Parathyroid adenoma (tissue), 2 donors: ENCODE measurements around the gene KRT3.

ENCODE experiments used
- H2AFZ ChIP-seq: fragments of 300-600 bp; sonication (generic); one replicate; pipeline ENCODE4 v1.7.0; 2017; ENCODE audit warnings: antibody characterized with exemption, mild to moderate bottlenecking
- H3K27ac ChIP-seq: fragments of 300-600 bp; sonication (generic); one replicate; pipeline ENCODE4 v1.7.0; 2017
- H3K27me3 ChIP-seq: fragments of 300-600 bp; sonication (generic); one replicate; pipeline ENCODE4 v1.7.0; 2017; ENCODE audit warnings: low read length; ENCODE audit not compliant: control insufficient read depth, insufficient read depth
- H3K36me3 ChIP-seq: fragments of 300-600 bp; sonication (generic); one replicate; pipeline ENCODE4 v1.7.0; 2017; ENCODE audit warnings: low read length; ENCODE audit not compliant: control insufficient read depth, insufficient read depth
- H3K4me1 ChIP-seq: fragments of 300-600 bp; sonication (generic); one replicate; pipeline ENCODE4 v1.7.0; 2017; ENCODE audit warnings: control low read depth
- H3K4me2 ChIP-seq: fragments of 300-600 bp; sonication (generic); one replicate; pipeline ENCODE4 v1.7.0; 2017; ENCODE audit warnings: low read length
- H3K4me3 ChIP-seq: fragments of 300-600 bp; sonication (generic); one replicate; pipeline ENCODE4 v1.7.0; 2017; ENCODE audit warnings: low read depth, low read length
- H3K79me2 ChIP-seq: fragments of 300-600 bp; sonication (generic); one replicate; pipeline ENCODE4 v1.7.0; 2017; ENCODE audit warnings: control low read depth
- H3K9ac ChIP-seq: fragments of 300-600 bp; sonication (generic); one replicate; pipeline ENCODE4 v1.7.0; 2017; ENCODE audit warnings: mild to moderate bottlenecking
- H3K9me3 ChIP-seq: fragments of 300-600 bp; sonication (generic); one replicate; pipeline ENCODE4 v1.7.0; 2017; ENCODE audit warnings: low read length; ENCODE audit not compliant: control insufficient read depth
- TF ChIP-seq, protein P1 (sequence below): fragments of 300-600 bp; sonication (generic); IDR thresholded peaks from one replicate; pipeline ENCODE4 v1.7.0; 2017; ENCODE audit warnings: antibody characterized with exemption, mild to moderate bottlenecking
- donor health status: primary hyperparathyroidism.

KRT3 gene

DNA sequence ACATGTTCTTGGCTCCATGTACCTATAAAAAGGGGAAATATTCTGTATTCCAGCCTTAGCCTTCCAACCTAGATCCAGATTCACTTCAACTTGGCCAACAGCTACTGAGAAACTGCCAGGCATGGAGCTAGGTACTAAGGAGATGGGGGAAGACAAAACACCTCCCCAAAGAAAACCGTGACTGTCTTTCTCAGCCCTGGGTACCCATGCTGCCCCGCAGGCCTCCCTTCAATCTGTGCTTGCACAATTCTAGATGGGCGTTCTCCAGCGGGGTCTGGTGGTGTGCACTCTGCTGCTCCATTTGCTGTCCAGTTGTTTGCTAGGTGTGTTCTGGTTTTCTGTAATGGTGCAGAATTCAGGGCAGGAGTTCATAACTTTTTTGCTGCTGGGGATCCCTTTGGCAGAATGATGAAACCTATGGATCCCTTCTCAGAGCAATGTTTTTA, 18.8 kb upstream of the KRT3 start:
- TF ChIP-seq, protein P1, sequence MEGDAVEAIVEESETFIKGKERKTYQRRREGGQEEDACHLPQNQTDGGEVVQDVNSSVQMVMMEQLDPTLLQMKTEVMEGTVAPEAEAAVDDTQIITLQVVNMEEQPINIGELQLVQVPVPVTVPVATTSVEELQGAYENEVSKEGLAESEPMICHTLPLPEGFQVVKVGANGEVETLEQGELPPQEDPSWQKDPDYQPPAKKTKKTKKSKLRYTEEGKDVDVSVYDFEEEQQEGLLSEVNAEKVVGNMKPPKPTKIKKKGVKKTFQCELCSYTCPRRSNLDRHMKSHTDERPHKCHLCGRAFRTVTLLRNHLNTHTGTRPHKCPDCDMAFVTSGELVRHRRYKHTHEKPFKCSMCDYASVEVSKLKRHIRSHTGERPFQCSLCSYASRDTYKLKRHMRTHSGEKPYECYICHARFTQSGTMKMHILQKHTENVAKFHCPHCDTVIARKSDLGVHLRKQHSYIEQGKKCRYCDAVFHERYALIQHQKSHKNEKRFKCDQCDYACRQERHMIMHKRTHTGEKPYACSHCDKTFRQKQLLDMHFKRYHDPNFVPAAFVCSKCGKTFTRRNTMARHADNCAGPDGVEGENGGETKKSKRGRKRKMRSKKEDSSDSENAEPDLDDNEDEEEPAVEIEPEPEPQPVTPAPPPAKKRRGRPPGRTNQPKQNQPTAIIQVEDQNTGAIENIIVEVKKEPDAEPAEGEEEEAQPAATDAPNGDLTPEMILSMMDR: no peak
- Histone ChIP-seq H3K27me3 (no peaks in the 10 kb centered on the region), H3K4me2 (no peak overlapping the region), H3K4me1 (peaks cover 9% of the 10 kb centered on the region), H3K27ac (no peak overlapping the region), H3K9ac (no peak overlapping the region), H3K9me3 (no peaks in the 10 kb centered on the region), H2AFZ (no peak overlapping the region), H3K4me3 (no peak overlapping the region), H3K79me2 (no peaks in the 10 kb centered on the region), H3K36me3 (no peaks in the 10 kb centered on the region)

DNA sequence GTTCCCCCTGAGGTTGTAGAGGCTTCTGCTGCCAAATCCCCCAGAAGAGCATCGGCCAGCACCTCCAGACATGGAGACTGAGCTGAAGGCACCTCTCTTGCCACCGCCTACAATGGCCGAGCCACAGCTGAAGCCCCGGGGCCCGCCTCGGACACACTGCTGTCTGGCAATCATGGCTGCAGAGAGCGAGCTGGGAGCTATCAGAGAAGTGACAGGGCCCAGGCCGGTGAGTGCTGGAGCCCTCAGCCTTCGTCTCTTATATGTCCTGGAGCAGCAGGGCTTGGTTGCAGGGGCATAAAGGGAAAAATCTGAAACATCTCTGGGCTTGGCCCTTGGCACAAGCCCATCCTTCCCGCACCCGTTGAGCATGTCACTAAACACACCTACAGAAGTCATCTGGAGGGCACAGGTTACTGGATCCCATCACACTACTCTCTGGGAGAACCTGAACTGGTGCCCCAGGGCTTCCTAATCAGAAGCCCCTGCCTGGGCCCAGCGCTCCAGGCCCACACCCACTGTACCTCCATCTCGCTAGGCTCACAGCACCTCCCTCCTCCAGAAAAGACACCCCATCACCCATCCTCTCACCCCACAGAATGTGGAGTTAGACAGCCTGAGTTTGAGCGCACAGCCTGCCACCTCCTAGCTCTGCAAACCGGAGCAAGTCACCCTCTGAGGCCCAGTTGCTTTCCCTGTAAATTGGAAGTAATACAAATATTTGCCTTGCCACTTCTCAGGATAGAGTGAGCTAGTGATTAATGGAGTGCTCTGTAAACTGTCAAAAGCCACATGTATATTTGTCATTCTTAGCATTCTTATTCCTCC, 18.2 kb upstream of the KRT3 start, which contains the start of gene KRT4:
Gene KRT4, minus strand, starts transcription at position 232 of the 825 bp plus-strand sequence. Its CDS starts 58 bp downstream, at position 174.
- H3K36me3 ChIP-seq: no peaks in the 10 kb centered on the region
- H2AFZ ChIP-seq: no peak within 1 kb of the TSS
- H3K4me2 ChIP-seq: no peak within 1 kb of the TSS
- H3K4me3 ChIP-seq: no peak within 1 kb of the TSS
- no peaks in the 10 kb centered on the region for H3K79me2 ChIP-seq
- H3K4me1 ChIP-seq: peaks cover 9% of the 10 kb centered on the region
- no peaks in the 10 kb centered on the region for H3K27me3 ChIP-seq
- TF ChIP-seq, protein P1: no peak
- no peaks in the 10 kb centered on the region for H3K9me3 ChIP-seq
- H3K27ac ChIP-seq: no peak within 1 kb of the TSS
- H3K9ac ChIP-seq: no peak within 1 kb of the TSS

DNA sequence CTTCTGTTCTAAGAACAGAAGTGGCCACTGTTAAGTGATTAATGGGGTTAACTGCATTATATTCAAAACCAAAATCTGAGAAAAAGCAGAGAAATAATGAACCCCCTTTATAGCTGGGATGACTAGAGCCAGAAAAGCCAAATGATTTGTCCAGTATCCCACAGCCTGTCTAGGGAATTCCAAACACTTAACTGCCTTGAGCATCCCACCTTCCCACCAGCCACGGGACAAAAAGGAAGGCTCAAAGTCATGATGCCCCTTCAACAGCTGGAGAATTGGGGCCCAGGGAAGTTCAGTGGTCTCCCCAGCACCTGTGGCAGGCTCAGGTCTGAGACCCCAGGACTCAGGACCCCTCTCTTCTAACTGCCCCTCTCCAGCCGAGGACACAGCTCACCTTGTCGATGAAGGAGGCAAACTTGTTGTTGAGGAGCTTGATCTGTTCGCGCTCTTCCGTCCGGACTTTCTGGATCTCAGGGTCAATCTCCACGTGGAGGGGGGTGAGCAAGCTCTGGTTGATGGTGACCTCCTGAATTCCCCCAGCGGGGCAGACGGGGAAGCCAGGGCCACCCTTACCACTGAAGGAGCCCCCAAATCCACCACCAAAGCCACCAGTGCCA, 17.4 kb upstream of the KRT3 start:
- no peak overlapping the region for H3K4me2 ChIP-seq
- no peaks in the 10 kb centered on the region for H3K79me2 ChIP-seq
- no peak overlapping the region for H3K9ac ChIP-seq
- H3K27me3 ChIP-seq: no peaks in the 10 kb centered on the region
- H3K4me1 ChIP-seq: peaks cover 1% of the 10 kb centered on the region
- no peaks in the 10 kb centered on the region for H3K36me3 ChIP-seq
- no peak overlapping the region for H3K27ac ChIP-seq
- H3K4me3 ChIP-seq: no peak overlapping the region
- no peak overlapping the region for H2AFZ ChIP-seq
- H3K9me3 ChIP-seq: no peaks in the 10 kb centered on the region
- TF ChIP-seq, protein P1: no peak

DNA sequence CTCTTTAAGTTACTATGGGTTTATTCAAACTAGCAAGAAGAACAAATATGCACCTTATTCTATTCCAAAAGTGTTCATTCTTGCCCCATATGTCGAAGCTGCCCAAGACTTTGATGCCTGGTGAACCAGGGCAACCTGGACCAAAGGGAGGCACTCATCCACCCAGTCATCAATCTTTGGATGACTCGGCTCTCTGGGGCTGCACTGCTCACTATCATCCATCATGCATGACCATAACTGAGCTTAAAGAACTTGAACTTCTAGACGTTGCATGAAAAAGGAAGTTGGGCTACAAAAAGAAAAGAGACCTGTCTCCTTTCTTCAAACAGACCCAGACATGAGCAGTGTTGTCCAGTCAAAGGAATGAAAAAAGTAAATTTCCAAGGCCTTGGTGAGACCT, 16.8 kb upstream of the KRT3 start:
- Histone ChIP-seq H3K36me3 (no peaks in the 10 kb centered on the region), H3K27me3 (no peaks in the 10 kb centered on the region), H3K9ac (no peak overlapping the region), H3K79me2 (no peaks in the 10 kb centered on the region), H3K4me2 (no peak overlapping the region), H3K27ac (no peak overlapping the region), H3K9me3 (no peaks in the 10 kb centered on the region), H3K4me3 (no peak overlapping the region), H3K4me1 (no peaks in the 10 kb centered on the region), H2AFZ (no peak overlapping the region)
- TF ChIP-seq, protein P1: no peak
